Natural killer cell (primary cell): ENCODE data around the gene SORCS2. TPM values are rescaled to one million over a fixed set of nuclear protein-coding genes. Genes with fewer than 3 reads are reported as not detected.

ENCODE experiments used
- ATAC-seq, 3 donors: fragments of 150-1000 bp in 2 of 3; fragments of 200-7000 bp in 1 of 3; cut with Tn5 transposase; 1 replicate in 1 of 3; 2 replicates in 2 of 3; pipeline ENCODE4 v1.10.0; 2021; ENCODE audit warnings: mild to moderate bottlenecking in 2 of 3, moderate library complexity in 2 of 3
- DNase-seq, 2 donors: peaks; one replicate each; pipeline versions ENCODE4 v3.0.0 to v3.0.0-alpha.2; 2013 to 2021; ENCODE audit warnings: mixed read lengths in 1 of 2
- H3K27ac ChIP-seq: one replicate; pipeline ENCODE4 v1.5.1; 2013; ENCODE audit warnings: mild to moderate bottlenecking, low read length
- H3K27me3 ChIP-seq: one replicate; pipeline ENCODE4 v1.6.1; 2013; ENCODE audit warnings: low read length; ENCODE audit not compliant: control insufficient read depth, insufficient read depth
- H3K36me3 ChIP-seq: one replicate; pipeline ENCODE4 v1.6.1; 2013; ENCODE audit warnings: low read length; ENCODE audit not compliant: control insufficient read depth, insufficient read depth
- H3K4me1 ChIP-seq: one replicate; pipeline ENCODE4 v1.6.1; 2013; ENCODE audit warnings: low read length; ENCODE audit not compliant: control insufficient read depth, insufficient read depth
- H3K4me3 ChIP-seq: one replicate; pipeline ENCODE4 v1.5.1; 2013; ENCODE audit warnings: low read length
- H3K9me3 ChIP-seq: one replicate; pipeline ENCODE4 v1.6.1; 2013; ENCODE audit warnings: low read length; ENCODE audit not compliant: control insufficient read depth, insufficient read depth
- H3K27ac Mint-ChIP-seq, 2 donors: one replicate each; pipeline ENCODE4 v1.8.0; 2022; ENCODE audit warnings: mild to moderate bottlenecking in 2 of 2, mixed read lengths in 2 of 2, moderate library complexity in 1 of 2
- H3K27me3 Mint-ChIP-seq, 2 donors: one replicate each; pipeline ENCODE4 v1.8.0; 2022; ENCODE audit warnings: low read depth in 2 of 2, mixed read lengths in 2 of 2
- H3K36me3 Mint-ChIP-seq: one replicate; pipeline ENCODE4 v1.8.0; 2022; ENCODE audit warnings: mixed read lengths
- H3K4me1 Mint-ChIP-seq, 2 donors: one replicate each; pipeline ENCODE4 v1.8.0; 2022; ENCODE audit warnings: mixed read lengths in 2 of 2
- H3K4me3 Mint-ChIP-seq: one replicate; pipeline ENCODE4 v1.8.0; 2022; ENCODE audit warnings: mild to moderate bottlenecking, moderate library complexity, mixed read lengths
- H3K9me3 Mint-ChIP-seq, 2 donors: one replicate each; pipeline ENCODE4 v1.8.0; 2022; ENCODE audit warnings: mixed read lengths in 2 of 2
- WGBS: methylation state at CpG from one replicate; pipeline ENCODE4 v1.1.7; 2013; ENCODE audit warnings: missing lambda C conversion rate; ENCODE audit not compliant: insufficient coverage; 5-methylcytosine and 5-hydroxymethylcytosine counted together
- intact Hi-C: fragments of 100-400 bp; cut with micrococcal nuclease; formaldehyde crosslinking; loops from one replicate; pipeline ENCODE4 v1.14.2; 2022
- total RNA-seq, 4 donors: library from RNA; stranded (reverse); fragments of 120-200 nt in 1 of 4; gene quantifications; one replicate each; pipeline versions ENCODE4 v1.2.3 to v1.2.4, GENCODE V29; 2013 to 2022
- TF ChIP-seq, protein P1 (sequence below): fragments of 200-600 bp; IDR thresholded peaks from one replicate; pipeline ENCODE4 v1.8.0; 2022; ENCODE audit warnings: antibody characterized with exemption

Gene SORCS2
- total RNA-seq, 3 donors from 2014 or later (not counting 1 experiment from before 2014, with no cell fraction given) = 1.2 to 2.5 (median 1.4) TPM

DNA sequence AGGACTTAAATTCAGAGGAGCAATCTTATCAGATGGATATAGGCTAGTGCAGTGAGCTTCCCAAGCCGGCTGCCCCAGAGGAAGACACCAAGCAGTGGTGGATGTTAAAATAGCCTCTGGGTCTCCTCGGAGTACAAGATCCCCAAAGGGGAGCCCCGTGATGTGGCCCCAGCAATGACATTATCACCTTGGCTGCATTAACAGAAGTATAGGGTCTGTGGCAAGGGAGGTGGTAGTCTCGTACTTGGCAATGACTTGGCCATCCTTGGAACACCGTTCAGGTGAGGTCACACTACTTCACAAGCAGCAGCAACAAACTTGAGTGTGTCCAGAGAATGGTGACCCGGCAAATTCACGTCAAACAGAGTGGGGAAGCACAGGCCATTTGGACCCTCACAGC is 174.6 kb downstream of the SORCS2 start:
- 83% methylated on average over 7 of the region's 7 CpGs for WGBS
- Mint-ChIP-seq H3K27ac (no peak overlapping the region), H3K4me3 (no peak overlapping the region), H3K27me3 (peaks cover 17 to 18% of the 10 kb centered on the region in 2 donors), H3K9me3 (peaks cover 0 to 2% of the 10 kb centered on the region in 2 donors), H3K4me1 (peaks cover 5 to 10% of the 10 kb centered on the region in 2 donors), H3K36me3 (no peaks in the 10 kb centered on the region)
- ATAC-seq (no peak), DNase-seq (no peak)
- Histone ChIP-seq H3K36me3 (no peaks in the 10 kb centered on the region), H3K27me3 (no peaks in the 10 kb centered on the region), H3K27ac (no peak overlapping the region), H3K4me3 (no peak overlapping the region), H3K4me1 (no peaks in the 10 kb centered on the region), H3K9me3 (no peaks in the 10 kb centered on the region)
- intact Hi-C loops = no loop called here
- TF ChIP-seq, protein P1, sequence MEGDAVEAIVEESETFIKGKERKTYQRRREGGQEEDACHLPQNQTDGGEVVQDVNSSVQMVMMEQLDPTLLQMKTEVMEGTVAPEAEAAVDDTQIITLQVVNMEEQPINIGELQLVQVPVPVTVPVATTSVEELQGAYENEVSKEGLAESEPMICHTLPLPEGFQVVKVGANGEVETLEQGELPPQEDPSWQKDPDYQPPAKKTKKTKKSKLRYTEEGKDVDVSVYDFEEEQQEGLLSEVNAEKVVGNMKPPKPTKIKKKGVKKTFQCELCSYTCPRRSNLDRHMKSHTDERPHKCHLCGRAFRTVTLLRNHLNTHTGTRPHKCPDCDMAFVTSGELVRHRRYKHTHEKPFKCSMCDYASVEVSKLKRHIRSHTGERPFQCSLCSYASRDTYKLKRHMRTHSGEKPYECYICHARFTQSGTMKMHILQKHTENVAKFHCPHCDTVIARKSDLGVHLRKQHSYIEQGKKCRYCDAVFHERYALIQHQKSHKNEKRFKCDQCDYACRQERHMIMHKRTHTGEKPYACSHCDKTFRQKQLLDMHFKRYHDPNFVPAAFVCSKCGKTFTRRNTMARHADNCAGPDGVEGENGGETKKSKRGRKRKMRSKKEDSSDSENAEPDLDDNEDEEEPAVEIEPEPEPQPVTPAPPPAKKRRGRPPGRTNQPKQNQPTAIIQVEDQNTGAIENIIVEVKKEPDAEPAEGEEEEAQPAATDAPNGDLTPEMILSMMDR = no peak

GRCh38 chr4:7367406-7367805 is 175.1 kb downstream of the SORCS2 start:
- H3K4me1 ChIP-seq = no peaks in the 10 kb centered on the region
- no peak overlapping the region for H3K4me3 Mint-ChIP-seq
- WGBS = 91% methylated on average over 13 of the region's 13 CpGs
- TF ChIP-seq, protein P1 = no peak
- peaks cover 0 to 2% of the 10 kb centered on the region in 2 donors for H3K9me3 Mint-ChIP-seq
- no peak overlapping the region for H3K4me3 ChIP-seq
- H3K36me3 ChIP-seq = no peaks in the 10 kb centered on the region
- intact Hi-C loops = no loop called here
- no peak overlapping the region for H3K27ac ChIP-seq
- no peak overlapping the region for H3K27ac Mint-ChIP-seq
- H3K4me1 Mint-ChIP-seq = peaks cover 5 to 10% of the 10 kb centered on the region in 2 donors
- H3K27me3 Mint-ChIP-seq = peaks cover 17 to 18% of the 10 kb centered on the region in 2 donors
- H3K27me3 ChIP-seq = no peaks in the 10 kb centered on the region
- H3K36me3 Mint-ChIP-seq = no peaks in the 10 kb centered on the region
- no peak for ATAC-seq
- no peak for DNase-seq
- H3K9me3 ChIP-seq = no peaks in the 10 kb centered on the region

DNA sequence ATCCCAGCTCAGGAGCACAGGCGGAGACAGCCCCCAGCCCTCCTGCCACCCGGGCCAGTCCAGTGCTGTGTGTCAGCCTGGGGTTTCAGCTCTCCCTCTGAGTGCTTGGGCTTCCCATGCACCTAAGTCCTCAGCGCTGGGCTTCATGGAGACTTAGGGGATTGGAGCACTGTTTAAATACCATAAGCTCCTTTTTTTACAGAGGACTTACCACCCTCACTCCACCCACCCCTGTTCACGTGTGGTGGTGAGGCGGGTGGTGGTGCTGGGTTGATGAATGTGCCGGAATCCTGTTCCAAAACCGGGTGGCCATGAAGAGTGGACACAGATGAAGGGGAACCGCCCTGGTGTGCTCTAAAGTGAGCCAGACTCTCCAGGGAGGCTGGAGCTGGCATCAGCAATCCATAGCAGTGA is 175.5 kb downstream of the SORCS2 start:
- H3K27ac Mint-ChIP-seq = no peak overlapping the region
- no peaks in the 10 kb centered on the region for H3K36me3 ChIP-seq
- H3K4me1 Mint-ChIP-seq = peaks cover 5 to 10% of the 10 kb centered on the region in 2 donors
- no peaks in the 10 kb centered on the region for H3K9me3 ChIP-seq
- no peak overlapping the region for H3K4me3 Mint-ChIP-seq
- peaks cover 17 to 18% of the 10 kb centered on the region in 2 donors for H3K27me3 Mint-ChIP-seq
- no peaks in the 10 kb centered on the region for H3K27me3 ChIP-seq
- H3K4me3 ChIP-seq = no peak overlapping the region
- DNase-seq (no peak), ATAC-seq (no peak)
- TF ChIP-seq, protein P1 = no peak
- H3K4me1 ChIP-seq = no peaks in the 10 kb centered on the region
- peaks cover 0 to 2% of the 10 kb centered on the region in 2 donors for H3K9me3 Mint-ChIP-seq
- 89% methylated on average over 8 of the region's 8 CpGs for WGBS
- H3K27ac ChIP-seq = no peak overlapping the region
- no peaks in the 10 kb centered on the region for H3K36me3 Mint-ChIP-seq
- intact Hi-C loops = no loop called here

- Histone ChIP-seq H3K4me1 (no peaks in the 10 kb centered on the region), H3K9me3 (no peaks in the 10 kb centered on the region), H3K4me3 (no peak overlapping the region), H3K27ac (no peak overlapping the region), H3K27me3 (no peaks in the 10 kb centered on the region), H3K36me3 (no peaks in the 10 kb centered on the region)
- no peak overlapping the region for H3K4me3 Mint-ChIP-seq
- no peak for ATAC-seq
- WGBS = 82% methylated on average over 7 of the region's 7 CpGs
- peaks cover 5 to 10% of the 10 kb centered on the region in 2 donors for H3K4me1 Mint-ChIP-seq
- intact Hi-C loops = no loop called here
- H3K27ac Mint-ChIP-seq = no peak overlapping the region
- no peak for DNase-seq
- H3K36me3 Mint-ChIP-seq = no peaks in the 10 kb centered on the region
- TF ChIP-seq, protein P1 = no peak
- peaks cover 0 to 2% of the 10 kb centered on the region in 2 donors for H3K9me3 Mint-ChIP-seq
- H3K27me3 Mint-ChIP-seq = peaks cover 17 to 18% of the 10 kb centered on the region in 2 donors
Measured at GRCh38 chr4:7368296-7368695, 176.0 kb downstream of the SORCS2 start.
